K562 (cell line): ENCODE data around the gene PRDX6. TPM values are rescaled to one million over a fixed set of nuclear protein-coding genes. Genes with fewer than 3 reads are reported as not detected.

Experiments used
- ARID1B ChIP-seq: fragments of 450-650 bp; IDR thresholded peaks from 2 replicates; pipeline ENCODE4 v1.6.1; 2016; ENCODE audit warnings: antibody characterized with exemption, mild to moderate bottlenecking, inconsistent platforms
- ATF1 ChIP-seq, 2 experiments: fragments of 450-650 bp in 1 of 2; IDR thresholded peaks; 2 replicates each; pipeline ENCODE4 v1.6.1; 2016; ENCODE audit warnings: missing compliant biosample characterization in 1 of 2, missing genetic modification characterization in 1 of 2
- BHLHE40 ChIP-seq: IDR thresholded peaks from 2 replicates; pipeline ENCODE4 v1.6.1; 2011; ENCODE audit warnings: low read length, improper control_type of control experiment
- C11orf30 ChIP-seq: fragments of 450-650 bp; IDR thresholded peaks from 2 replicates; pipeline ENCODE4 v1.6.1; 2016; ENCODE audit warnings: low read depth, mild to moderate bottlenecking
- ELF4 ChIP-seq: fragments of 450-650 bp; formaldehyde crosslinking; IDR thresholded peaks from 2 replicates; pipeline ENCODE4 v1.4.0; 2022; ENCODE audit warnings: missing genetic modification characterization
- EP300 ChIP-seq: IDR thresholded peaks from 2 replicates; pipeline ENCODE4 v1.6.1; 2012; ENCODE audit warnings: low read length, improper control_type of control experiment
- EP400 ChIP-seq: fragments of 450-650 bp; IDR thresholded peaks from 2 replicates; pipeline ENCODE4 v1.6.1; 2017; ENCODE audit warnings: antibody characterized with exemption, mild to moderate bottlenecking, moderate library complexity
- HMG20B ChIP-seq: fragments of 250-450 bp; sonication (Bioruptor Pico); IDR thresholded peaks from 2 replicates; pipeline ENCODE4 v1.5.0; 2021; ENCODE audit warnings: mild to moderate bottlenecking
- JUN ChIP-seq, 2 experiments: sonication (generic) in 1 of 2; formaldehyde crosslinking in 1 of 2; IDR thresholded peaks; 2 replicates each; pipeline versions ENCODE4 v1.6.1 to v1.8.0; 2012 to 2022; ENCODE audit warnings: borderline replicate concordance in 2 of 2, mild to moderate bottlenecking in 2 of 2, improper control_type of control experiment in 1 of 2, low read depth in 1 of 2, low read length in 1 of 2, missing genetic modification reagents in 1 of 2
- L3MBTL2 ChIP-seq: fragments of 450-650 bp; IDR thresholded peaks from 2 replicates; pipeline ENCODE4 v1.6.1; 2016; ENCODE audit warnings: mild to moderate bottlenecking, moderate library complexity
- NFYB ChIP-seq: IDR thresholded peaks from 2 replicates; pipeline ENCODE4 v1.6.1; 2011; ENCODE audit warnings: mild to moderate bottlenecking, moderate library complexity; ENCODE audit not compliant: insufficient read length; ENCODE audit errors: extremely low read depth
- TAL1 ChIP-seq: fragments of 450-650 bp; IDR thresholded peaks from 2 replicates; pipeline ENCODE4 v1.6.1; 2016; ENCODE audit warnings: mild to moderate bottlenecking
- polyA plus RNA-seq, 8 experiments: library from polyadenylated mRNA; depleted of rRNA in 4 of 8; stranded (reverse) in 5 of 8; unstranded in 3 of 8; fragments of >200 nt; fragmentation: Nextera tagmentation in 2 of 8; fragmentation: Illumina TruSeq in 1 of 8; extraction: Ambion mirVana in 2 of 8; extraction: Trizol in 1 of 8; gene quantifications; 2 replicates each; pipeline versions ENCODE4 v1.2.1 to v1.2.3, GENCODE V29; 2011 to 2014; ENCODE audit warnings: inconsistent platforms in 1 of 8, missing spikeins in 1 of 8
- total RNA-seq, 7 experiments: library from RNA; depleted of rRNA in 6 of 7; stranded (reverse); fragments of >200 nt in 6 of 7; fragmentation: Illumina TruSeq in 2 of 7; extraction: Trizol in 2 of 7; gene quantifications; 2 replicates each; pipeline versions ENCODE4 v1.2.1 to v1.2.3, GENCODE V29; 2011 to 2021; ENCODE audit warnings: low replicate concordance in 1 of 7
- TF ChIP-seq, protein P1 (sequence below): fragments of 250-450 bp; sonication (Bioruptor Pico); IDR thresholded peaks from 2 replicates; pipeline ENCODE4 v1.5.0; 2020; ENCODE audit warnings: mild to moderate bottlenecking
- TF ChIP-seq, protein P2 (sequence below): sonication (generic); formaldehyde crosslinking; IDR thresholded peaks from 2 replicates; pipeline ENCODE4 v1.8.1; 2023; ENCODE audit warnings: mild to moderate bottlenecking, missing genetic modification reagents
- TF ChIP-seq, protein P3 (sequence below): fragments of 450-650 bp; IDR thresholded peaks from 2 replicates; pipeline ENCODE4 v1.6.1; 2017; ENCODE audit warnings: antibody characterized with exemption, mild to moderate bottlenecking
- TF ChIP-seq, protein P4 (sequence below): fragments of 450-650 bp; IDR thresholded peaks from 2 replicates; pipeline ENCODE4 v1.7.1; 2018; ENCODE audit warnings: mild to moderate bottlenecking, low read depth; ENCODE audit not compliant: partially characterized antibody

The PRDX6 gene
- total and polyA plus RNA-seq, 9 of the 15 experiments (the other 6 are each of a cell fraction or from before 2014, with no cell fraction given): 277 to 1,082 (median 610) TPM

DNA sequence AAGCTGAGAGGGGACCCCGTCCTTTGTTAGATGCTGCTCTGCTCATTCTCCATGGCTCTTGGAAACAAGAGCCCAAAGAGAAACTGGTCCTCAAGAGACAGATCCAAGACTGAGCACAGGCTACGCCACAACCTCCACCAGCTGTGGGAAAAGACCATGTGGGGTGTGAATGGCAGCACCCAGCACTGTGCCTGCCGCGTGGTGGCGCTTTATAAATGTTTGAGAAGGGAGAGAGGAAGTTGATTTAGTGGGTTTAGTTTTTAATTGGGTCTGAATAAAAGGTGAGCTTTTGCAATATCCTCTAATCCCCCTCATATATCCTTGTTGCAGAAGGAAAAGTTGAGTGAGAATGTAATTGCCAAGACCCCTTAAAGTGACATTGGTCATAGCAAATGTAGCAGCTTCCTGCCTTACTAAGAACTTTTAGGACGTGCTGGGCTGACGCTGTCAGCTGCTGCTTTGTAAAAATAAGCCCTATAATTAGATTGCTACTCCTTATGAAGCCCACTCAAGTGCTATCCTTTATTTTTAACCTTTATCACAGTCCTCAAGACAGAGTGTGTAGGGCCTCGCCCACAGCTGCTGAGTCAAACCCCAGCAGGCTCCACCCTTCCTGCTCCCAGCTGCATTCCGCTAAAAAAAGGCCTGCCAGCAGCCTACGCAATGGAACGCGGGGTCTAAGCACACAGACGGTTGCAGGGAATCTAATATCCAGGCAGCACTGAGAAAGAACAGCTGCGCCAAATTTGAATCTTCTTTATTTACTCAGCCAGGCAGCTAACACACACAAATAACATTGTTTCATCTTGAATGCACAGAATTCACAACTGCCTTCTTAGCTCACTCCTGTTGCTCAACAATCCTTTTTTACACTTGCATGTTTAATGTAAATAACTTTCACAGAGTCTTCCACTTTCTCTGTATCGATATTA, 47.4 kb upstream of the PRDX6 start (continued):
- TF ChIP-seq NFYB (no peak), EP400 (peak; percentile 74), ATF1 (CRISPR knock-in tag; IDR thresholded peaks at IDR 0.05) (no peak), ATF1 (tag; IDR thresholded peaks at IDR 0.05) (peak; percentile 74), TAL1 (peak; percentile 43; the same call in 1 of the 2 replicates), JUN (IDR thresholded peaks at IDR 0.05; ENCODE audit: borderline replicate concordance, low read depth, low read length) (peak; percentile 12; the same call in 1 of the 2 replicates), JUN (CRISPR knock-in tag; IDR thresholded peaks at IDR 0.05; ENCODE audit: borderline replicate concordance) (no peak), ARID1B (peak; percentile 82), ELF4 (CRISPR knock-in tag) (peak; percentile 49; the same call in 1 of the 2 replicates), BHLHE40 (no peak; the same call in none of the 2 replicates), EP300 (peak; percentile 64; the same call in 1 of the 2 replicates), HMG20B (CRISPR knock-in tag) (no peak), C11orf30 (peak; percentile 31), L3MBTL2 (peak; percentile 86)
- TF ChIP-seq, protein P1, sequence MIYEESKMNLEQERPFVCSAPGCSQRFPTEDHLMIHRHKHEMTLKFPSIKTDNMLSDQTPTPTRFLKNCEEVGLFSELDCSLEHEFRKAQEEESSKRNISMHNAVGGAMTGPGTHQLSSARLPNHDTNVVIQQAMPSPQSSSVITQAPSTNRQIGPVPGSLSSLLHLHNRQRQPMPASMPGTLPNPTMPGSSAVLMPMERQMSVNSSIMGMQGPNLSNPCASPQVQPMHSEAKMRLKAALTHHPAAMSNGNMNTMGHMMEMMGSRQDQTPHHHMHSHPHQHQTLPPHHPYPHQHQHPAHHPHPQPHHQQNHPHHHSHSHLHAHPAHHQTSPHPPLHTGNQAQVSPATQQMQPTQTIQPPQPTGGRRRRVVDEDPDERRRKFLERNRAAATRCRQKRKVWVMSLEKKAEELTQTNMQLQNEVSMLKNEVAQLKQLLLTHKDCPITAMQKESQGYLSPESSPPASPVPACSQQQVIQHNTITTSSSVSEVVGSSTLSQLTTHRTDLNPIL (CRISPR knock-in tag): peak; percentile 63; the same call in 1 of the 2 replicates
- TF ChIP-seq, protein P2, sequence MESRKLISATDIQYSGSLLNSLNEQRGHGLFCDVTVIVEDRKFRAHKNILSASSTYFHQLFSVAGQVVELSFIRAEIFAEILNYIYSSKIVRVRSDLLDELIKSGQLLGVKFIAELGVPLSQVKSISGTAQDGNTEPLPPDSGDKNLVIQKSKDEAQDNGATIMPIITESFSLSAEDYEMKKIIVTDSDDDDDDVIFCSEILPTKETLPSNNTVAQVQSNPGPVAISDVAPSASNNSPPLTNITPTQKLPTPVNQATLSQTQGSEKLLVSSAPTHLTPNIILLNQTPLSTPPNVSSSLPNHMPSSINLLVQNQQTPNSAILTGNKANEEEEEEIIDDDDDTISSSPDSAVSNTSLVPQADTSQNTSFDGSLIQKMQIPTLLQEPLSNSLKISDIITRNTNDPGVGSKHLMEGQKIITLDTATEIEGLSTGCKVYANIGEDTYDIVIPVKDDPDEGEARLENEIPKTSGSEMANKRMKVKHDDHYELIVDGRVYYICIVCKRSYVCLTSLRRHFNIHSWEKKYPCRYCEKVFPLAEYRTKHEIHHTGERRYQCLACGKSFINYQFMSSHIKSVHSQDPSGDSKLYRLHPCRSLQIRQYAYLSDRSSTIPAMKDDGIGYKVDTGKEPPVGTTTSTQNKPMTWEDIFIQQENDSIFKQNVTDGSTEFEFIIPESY (CRISPR knock-in tag): no peak
- TF ChIP-seq, protein P3, sequence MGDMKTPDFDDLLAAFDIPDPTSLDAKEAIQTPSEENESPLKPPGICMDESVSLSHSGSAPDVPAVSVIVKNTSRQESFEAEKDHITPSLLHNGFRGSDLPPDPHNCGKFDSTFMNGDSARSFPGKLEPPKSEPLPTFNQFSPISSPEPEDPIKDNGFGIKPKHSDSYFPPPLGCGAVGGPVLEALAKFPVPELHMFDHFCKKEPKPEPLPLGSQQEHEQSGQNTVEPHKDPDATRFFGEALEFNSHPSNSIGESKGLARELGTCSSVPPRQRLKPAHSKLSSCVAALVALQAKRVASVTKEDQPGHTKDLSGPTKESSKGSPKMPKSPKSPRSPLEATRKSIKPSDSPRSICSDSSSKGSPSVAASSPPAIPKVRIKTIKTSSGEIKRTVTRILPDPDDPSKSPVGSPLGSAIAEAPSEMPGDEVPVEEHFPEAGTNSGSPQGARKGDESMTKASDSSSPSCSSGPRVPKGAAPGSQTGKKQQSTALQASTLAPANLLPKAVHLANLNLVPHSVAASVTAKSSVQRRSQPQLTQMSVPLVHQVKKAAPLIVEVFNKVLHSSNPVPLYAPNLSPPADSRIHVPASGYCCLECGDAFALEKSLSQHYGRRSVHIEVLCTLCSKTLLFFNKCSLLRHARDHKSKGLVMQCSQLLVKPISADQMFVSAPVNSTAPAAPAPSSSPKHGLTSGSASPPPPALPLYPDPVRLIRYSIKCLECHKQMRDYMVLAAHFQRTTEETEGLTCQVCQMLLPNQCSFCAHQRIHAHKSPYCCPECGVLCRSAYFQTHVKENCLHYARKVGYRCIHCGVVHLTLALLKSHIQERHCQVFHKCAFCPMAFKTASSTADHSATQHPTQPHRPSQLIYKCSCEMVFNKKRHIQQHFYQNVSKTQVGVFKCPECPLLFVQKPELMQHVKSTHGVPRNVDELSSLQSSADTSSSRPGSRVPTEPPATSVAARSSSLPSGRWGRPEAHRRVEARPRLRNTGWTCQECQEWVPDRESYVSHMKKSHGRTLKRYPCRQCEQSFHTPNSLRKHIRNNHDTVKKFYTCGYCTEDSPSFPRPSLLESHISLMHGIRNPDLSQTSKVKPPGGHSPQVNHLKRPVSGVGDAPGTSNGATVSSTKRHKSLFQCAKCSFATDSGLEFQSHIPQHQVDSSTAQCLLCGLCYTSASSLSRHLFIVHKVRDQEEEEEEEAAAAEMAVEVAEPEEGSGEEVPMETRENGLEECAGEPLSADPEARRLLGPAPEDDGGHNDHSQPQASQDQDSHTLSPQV: peak; percentile 91
- TF ChIP-seq, protein P4, sequence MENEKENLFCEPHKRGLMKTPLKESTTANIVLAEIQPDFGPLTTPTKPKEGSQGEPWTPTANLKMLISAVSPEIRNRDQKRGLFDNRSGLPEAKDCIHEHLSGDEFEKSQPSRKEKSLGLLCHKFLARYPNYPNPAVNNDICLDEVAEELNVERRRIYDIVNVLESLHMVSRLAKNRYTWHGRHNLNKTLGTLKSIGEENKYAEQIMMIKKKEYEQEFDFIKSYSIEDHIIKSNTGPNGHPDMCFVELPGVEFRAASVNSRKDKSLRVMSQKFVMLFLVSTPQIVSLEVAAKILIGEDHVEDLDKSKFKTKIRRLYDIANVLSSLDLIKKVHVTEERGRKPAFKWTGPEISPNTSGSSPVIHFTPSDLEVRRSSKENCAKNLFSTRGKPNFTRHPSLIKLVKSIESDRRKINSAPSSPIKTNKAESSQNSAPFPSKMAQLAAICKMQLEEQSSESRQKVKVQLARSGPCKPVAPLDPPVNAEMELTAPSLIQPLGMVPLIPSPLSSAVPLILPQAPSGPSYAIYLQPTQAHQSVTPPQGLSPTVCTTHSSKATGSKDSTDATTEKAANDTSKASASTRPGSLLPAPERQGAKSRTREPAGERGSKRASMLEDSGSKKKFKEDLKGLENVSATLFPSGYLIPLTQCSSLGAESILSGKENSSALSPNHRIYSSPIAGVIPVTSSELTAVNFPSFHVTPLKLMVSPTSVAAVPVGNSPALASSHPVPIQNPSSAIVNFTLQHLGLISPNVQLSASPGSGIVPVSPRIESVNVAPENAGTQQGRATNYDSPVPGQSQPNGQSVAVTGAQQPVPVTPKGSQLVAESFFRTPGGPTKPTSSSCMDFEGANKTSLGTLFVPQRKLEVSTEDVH: peak; percentile 49
